Activated CD8-positive, alpha-beta memory T cell treated with anti-CD3 and anti-CD28 coated beads, Interleukin-2, amount 50 U/mL, for 48 hours (primary cell): ENCODE results near the gene ATP2B1.
A peak's percentile ranks its signal among the peaks of the same experiment; 100 is the strongest.
"Not testable (repeated sequence)": the region's sequence is repeated elsewhere in the genome, so short reads cannot be mapped to it uniquely, and the experiment has no call there.

Experiments
- DNase-seq: peaks from one replicate; pipeline ENCODE4 v3.0.0-alpha.2; 2020

Gene ATP2B1

DNA sequence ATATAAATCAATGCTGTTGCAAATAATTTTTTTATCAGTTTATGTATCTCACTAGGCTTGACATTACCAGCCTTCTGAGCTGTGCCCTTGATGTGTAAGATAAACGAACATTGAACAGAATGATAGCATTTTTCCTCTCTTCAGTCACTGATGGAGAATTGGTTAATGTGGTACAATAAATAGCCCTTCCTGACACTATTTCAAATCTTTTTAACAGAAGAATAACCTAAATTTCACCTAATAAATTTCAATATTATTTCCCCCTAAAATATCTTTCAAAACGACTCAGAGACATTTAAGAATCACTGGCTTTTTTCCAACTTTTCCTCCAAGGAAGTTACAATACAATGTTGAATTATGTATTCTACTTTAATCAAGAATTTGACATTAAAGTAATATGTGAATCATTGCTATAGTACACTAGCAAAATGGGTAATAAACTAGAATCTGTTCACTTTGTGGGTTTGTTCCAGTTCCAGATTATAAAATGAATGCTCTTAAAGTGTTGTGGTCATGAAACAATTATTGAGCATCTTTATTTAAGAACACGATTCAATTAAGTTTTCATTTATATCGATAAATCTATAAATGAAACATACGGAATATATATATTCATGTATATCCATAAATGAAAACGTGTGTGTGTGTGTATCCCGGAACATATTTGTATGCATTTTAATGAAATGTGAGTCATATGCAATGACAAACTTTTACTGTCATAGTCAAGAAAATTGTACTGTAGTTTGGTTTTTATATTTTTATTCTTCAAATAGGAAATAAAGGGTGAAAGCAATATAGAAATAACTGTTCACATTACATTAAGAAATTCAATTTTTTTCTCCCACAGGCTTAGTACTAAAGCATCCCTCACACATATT lies 2.5 kb upstream of the ATP2B1 start:
- DNase-seq: no peak

- peak; percentile 75 for DNase-seq
Measured at GRCh38 chr12:89709995-89710872, 1.6 kb upstream of the ATP2B1 start.

DNA sequence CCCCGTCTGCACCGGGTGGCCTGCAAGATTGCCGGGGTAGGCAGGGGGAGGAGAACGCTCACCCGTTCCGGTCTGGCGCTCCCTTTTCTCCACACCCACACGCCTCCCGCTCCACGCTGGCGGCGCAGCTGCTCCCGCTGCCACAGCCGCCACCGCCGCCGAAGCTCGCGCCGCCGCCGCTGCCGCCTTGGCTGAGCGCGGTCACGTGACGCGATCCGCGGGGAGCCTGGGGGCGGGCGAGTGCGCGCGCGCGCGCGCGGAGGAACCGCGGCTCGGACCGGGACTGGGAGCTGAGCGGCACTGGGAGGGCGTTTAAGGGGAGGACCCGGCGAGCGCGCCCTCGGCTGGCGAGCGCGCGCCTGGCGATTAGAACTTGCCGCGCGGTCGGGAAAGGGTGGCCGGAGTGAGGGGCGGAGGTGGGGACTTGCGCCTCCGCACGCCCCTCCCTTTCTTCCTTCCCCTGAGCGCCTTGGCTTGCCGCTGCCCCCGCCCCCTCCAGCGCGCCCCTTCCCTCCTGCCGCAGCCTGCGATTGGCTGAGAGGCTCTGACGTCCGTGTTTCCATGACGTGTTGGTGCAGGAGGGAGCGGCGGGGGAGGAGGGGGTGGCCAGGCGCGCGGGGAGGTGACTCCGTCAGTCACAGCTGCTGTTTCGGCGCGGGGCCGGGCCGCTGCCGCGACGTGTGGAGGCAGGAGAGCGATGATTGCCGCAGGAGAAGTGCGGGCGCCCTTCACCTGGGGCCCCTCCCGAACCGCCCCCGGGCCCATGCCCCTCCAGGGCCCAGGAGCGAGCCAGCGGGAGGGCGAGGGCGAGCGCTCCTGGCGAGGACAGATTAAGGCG lies 738 bp upstream of the ATP2B1 start:
- peak; percentile 99 for DNase-seq

- DNase-seq: peak; percentile 78
Measured at GRCh38 chr12:89707703-89708564, 704 bp downstream of the ATP2B1 start.

GRCh38 chr12:89706986-89707702 lies 1.5 kb downstream of the ATP2B1 start:
- DNase-seq: no peak

GRCh38 chr12:89706551-89706950 lies 2.1 kb downstream of the ATP2B1 start:
- no peak for DNase-seq

GRCh38 chr12:89704457-89704856 lies 4.2 kb downstream of the ATP2B1 start:
- DNase-seq: no peak

DNA sequence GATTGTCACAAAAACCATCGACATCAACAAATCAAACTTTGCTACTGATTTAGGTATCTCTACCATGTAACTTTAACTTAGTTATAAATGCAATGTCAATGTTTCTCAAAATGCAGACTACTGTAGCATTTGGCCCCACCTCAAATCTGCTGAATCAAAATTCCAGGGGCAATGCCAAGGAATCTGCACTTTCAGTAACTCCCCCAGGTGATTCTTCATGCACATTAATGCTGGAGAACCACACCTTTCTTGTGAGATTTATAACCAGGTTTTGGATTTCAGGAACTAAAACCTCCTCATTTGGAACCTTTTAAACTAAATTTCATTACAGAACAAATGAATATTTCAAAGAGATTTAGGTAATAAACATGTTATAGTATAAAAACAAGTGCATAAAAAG lies 4.9 kb downstream of the ATP2B1 start:
- DNase-seq: no peak

DNA sequence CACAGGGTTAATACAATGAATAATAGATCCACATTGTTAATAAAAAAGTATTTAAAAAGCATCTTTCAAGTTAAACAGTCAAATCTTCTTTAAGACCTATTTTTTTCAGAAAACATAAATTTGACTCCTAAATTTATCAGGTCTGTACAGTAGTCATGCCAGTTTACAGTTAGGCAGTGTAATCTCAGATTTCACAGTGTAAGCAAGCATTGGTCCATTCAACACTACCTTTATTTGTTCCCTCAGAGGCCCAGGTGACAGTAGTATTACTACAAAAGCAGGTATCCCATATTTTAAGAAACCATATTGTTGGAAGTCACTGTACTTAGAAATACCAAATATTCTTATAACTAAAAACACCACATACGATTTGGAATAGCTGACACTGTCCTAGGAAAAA lies 6.1 kb downstream of the ATP2B1 start:
- DNase-seq: no peak

DNA sequence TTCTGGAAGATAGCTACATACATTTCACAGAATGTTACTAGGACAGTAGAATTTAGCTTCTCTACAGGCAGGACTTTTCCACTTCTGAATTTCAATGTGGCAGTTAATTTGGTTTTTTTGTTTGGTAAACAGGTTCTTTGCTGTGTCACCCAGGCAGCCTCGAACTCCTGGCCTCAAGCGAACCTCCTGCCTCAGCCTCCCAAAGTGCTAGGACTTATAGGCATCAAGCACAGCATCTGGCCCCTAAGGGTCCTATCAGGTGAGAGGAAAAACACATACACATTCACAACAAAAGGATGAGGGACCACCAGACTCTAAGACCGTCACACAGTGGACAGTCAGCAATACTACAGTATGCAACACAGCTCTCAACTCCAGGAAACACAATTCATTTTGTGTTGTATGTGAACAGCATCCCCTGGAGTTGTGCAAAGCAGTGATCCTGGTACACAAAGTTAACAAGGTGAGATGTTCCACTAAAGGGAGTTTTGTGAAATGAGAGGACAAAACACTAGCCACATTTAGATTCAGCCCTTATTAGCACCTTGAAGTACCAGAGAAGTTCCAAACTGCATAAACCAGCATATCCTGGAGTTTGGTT lies 6.9 kb downstream of the ATP2B1 start:
- DNase-seq: no peak

DNA sequence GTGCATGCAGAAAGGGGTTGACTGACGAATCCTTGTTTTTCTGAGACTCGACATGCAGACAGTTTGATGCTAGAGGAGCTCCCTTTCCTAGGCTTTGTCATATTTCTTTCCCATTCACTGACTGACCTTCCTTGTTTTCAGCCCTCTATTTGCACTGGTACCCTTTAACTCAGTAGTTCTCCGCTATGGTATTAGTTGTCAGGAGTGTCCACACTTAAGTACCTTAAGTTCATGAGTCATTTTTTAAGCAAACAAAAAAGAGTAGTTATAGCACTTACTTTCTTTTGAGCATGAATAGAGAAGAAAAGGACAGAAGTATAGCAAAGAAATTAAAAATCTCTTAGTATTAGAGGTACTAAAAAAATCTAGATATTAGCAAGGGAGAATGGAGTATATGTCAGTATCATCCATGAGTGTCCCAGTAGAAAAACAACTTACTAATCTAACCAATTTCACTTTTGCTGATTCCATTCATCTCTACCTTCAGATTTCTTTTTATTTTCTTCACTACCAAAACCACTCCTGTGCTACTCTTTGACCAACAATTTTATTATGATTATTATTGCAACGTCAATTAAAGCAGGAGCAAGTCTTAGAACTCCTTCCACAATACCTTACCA lies 8.3 kb downstream of the ATP2B1 start:
- no peak for DNase-seq

DNA sequence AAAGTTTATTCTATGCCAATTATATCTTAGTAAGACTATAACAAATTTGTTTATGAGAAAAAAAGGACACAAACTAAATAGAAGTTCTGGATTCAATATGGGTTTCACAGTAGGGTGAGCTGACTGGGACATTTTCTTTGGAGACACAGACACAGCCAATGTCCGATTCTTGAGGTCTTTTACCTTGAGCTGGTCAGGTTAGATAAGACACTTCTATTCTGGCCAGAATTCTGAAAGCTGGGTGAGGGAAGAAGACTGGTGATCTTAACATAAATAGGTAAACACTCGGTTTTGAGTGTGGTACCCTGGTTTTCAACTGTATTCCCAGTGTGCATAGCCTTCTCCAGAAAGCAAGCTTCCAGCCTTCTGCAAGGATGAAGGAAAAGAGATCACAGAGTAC lies 10.0 kb downstream of the ATP2B1 start:
- DNase-seq: no peak

DNA sequence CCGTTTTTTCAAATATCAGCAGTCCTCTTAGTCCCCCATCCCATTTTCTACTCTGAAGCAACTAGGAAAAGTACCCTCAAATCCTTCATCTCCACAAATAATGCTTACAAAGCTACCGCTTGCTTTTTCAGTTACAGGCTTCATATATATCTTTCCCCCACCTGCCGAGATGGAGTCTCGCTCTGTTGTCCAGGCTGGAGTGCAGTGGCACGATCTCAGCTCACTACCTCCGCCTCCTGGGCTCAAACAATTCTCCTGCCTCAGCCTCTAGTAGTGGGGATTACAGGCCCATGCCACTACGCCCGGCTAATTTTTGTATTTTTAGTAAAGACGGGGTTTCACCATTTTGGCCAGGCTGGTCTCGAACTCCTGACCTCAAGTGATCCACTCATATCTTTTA lies 10.9 kb downstream of the ATP2B1 start:
- not testable (repeated sequence) for DNase-seq

GRCh38 chr12:89697296-89697695 lies 11.3 kb downstream of the ATP2B1 start:
- no peak for DNase-seq

DNA sequence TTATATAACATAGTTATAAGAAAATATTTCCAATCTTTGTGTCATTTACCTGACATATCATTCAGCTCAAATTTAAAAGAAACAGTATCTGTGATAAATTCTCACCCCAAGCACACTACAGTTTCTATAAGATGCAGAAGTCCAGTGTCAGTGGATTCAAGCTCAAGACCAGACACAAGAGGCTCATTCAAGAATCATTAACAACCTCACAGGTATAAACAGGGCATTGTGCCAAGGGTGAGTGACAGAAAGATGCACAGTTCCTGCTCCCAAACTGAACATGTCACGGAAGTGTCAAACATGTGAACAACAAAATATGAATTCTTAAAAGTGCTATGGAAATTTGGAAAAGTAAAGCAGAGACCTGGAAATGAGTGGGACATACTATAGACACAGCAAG lies 12.8 kb downstream of the ATP2B1 start:
- no peak for DNase-seq

- DNase-seq: no peak
Measured at GRCh38 chr12:89695100-89695499, 13.5 kb downstream of the ATP2B1 start.

- DNase-seq: no peak
Measured at GRCh38 chr12:89694542-89694941, 14.1 kb downstream of the ATP2B1 start.

- no peak for DNase-seq
Measured at GRCh38 chr12:89693639-89694202, 14.9 kb downstream of the ATP2B1 start.

DNA sequence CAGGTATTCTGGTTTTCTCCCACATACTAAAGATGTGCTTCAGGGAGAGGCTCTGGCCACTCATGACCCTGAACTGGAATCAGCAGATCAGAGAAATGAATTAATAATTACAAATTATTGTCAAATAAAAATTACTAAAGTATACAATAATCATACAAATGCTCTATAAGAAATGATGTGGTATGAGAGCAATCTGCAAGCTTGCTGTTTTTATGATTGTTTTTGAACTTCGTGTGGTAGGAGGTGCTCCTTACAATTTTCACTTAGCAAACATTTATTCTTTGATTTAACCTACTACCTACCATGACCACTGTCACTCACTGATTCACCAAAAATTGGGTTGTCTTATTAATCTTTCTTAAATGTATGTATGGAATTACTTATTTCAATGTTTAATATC lies 16.2 kb downstream of the ATP2B1 start:
- DNase-seq: no peak

- DNase-seq: no peak
Measured at GRCh38 chr12:89691659-89692058, 17.0 kb downstream of the ATP2B1 start.
